ENCODE results near the gene SMIM33. TPM values are rescaled to one million over a fixed set of nuclear protein-coding genes. Genes with fewer than 3 reads are reported as not detected.

Gene SMIM33
- total and polyA plus RNA-seq, 2 of the 13 experiments (the other 11 are each of a cell fraction or from before 2014, with no cell fraction given): not detected

GRCh38 chr5:139517683-139518564, 47.1 kb downstream of the SMIM33 start (continued):
- no peak for TF ChIP-seq ZNF30 (CRISPR knock-in tag; IDR thresholded peaks at IDR 0.05)
- TF ChIP-seq ZNF256 (CRISPR knock-in tag; conservative IDR thresholded peaks at IDR 0.05): no peak
- no peak for TF ChIP-seq NFE2L1 (CRISPR knock-in tag; IDR thresholded peaks at IDR 0.05; ENCODE audit: borderline replicate concordance)
- peak; percentile 58; the same call in 1 of the 2 replicates for TF ChIP-seq ARID5B (CRISPR knock-in tag; IDR thresholded peaks at IDR 0.05)
- no peak for TF ChIP-seq GZF1 (CRISPR knock-in tag; IDR thresholded peaks at IDR 0.05)
- TF ChIP-seq ZNF770 (CRISPR knock-in tag; IDR thresholded peaks at IDR 0.05): peak; percentile 85
- TF ChIP-seq PHF5A (CRISPR knock-in tag; IDR thresholded peaks at IDR 0.05; ENCODE audit: low read depth, unreplicated experiment): peak; percentile 78
- no peak for TF ChIP-seq ZNF383 (CRISPR knock-in tag; IDR thresholded peaks at IDR 0.05; ENCODE audit: borderline replicate concordance)
- no peak for TF ChIP-seq TEAD2 (CRISPR knock-in tag; IDR thresholded peaks at IDR 0.05)
- TF ChIP-seq, protein P1, sequence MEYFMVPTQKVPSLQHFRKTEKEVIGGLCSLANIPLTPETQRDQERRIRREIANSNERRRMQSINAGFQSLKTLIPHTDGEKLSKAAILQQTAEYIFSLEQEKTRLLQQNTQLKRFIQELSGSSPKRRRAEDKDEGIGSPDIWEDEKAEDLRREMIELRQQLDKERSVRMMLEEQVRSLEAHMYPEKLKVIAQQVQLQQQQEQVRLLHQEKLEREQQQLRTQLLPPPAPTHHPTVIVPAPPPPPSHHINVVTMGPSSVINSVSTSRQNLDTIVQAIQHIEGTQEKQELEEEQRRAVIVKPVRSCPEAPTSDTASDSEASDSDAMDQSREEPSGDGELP (IDR thresholded peaks at IDR 0.05; ENCODE audit: borderline replicate concordance, low read depth): peak; percentile 50; the same call in 1 of the 2 replicates
- TF ChIP-seq SOX6 (IDR thresholded peaks at IDR 0.05): no peak
- peak; percentile 87 for TF ChIP-seq SOX6 (CRISPR knock-in tag; IDR thresholded peaks at IDR 0.05)
- no peak for TF ChIP-seq ZEB1 (IDR thresholded peaks at IDR 0.05; ENCODE audit: insufficient replicate concordance, low read depth)
- no peak for TF ChIP-seq FOXM1 (CRISPR knock-in tag; IDR thresholded peaks at IDR 0.05)
- TF ChIP-seq ZMYM3 (CRISPR knock-in tag; IDR thresholded peaks at IDR 0.05): peak; percentile 62; the same call in 1 of the 2 replicates
- TF ChIP-seq SIN3B (IDR thresholded peaks at IDR 0.05; ENCODE audit: low read length): no peak
- TF ChIP-seq ZNF589 (CRISPR knock-in tag; conservative IDR thresholded peaks at IDR 0.05): 0 out of 2 replicates have a peak, but pooled peaks have one; percentile 38
- TF ChIP-seq, protein P2, sequence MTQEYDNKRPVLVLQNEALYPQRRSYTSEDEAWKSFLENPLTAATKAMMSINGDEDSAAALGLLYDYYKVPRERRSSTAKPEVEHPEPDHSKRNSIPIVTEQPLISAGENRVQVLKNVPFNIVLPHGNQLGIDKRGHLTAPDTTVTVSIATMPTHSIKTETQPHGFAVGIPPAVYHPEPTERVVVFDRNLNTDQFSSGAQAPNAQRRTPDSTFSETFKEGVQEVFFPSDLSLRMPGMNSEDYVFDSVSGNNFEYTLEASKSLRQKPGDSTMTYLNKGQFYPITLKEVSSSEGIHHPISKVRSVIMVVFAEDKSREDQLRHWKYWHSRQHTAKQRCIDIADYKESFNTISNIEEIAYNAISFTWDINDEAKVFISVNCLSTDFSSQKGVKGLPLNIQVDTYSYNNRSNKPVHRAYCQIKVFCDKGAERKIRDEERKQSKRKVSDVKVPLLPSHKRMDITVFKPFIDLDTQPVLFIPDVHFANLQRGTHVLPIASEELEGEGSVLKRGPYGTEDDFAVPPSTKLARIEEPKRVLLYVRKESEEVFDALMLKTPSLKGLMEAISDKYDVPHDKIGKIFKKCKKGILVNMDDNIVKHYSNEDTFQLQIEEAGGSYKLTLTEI (CRISPR knock-in tag; conservative IDR thresholded peaks at IDR 0.05): no peak
- TF ChIP-seq ZNF558 (CRISPR knock-in tag; IDR thresholded peaks at IDR 0.05; ENCODE audit: borderline replicate concordance): peak; percentile 82; the same call in 1 of the 2 replicates
- no peak for TF ChIP-seq NFKBIZ (CRISPR knock-in tag; IDR thresholded peaks at IDR 0.05)
- TF ChIP-seq MAFG (CRISPR knock-in tag; IDR thresholded peaks at IDR 0.05): no peak
- no peak for TF ChIP-seq ZNF180 (CRISPR knock-in tag; IDR thresholded peaks at IDR 0.05; ENCODE audit: borderline replicate concordance, low read depth)

Measured in HepG2 (cell line).